Common myeloid progenitor, CD34-positive (primary cell): ENCODE results near the gene SLC22A1.
"Not testable (repeated sequence)": the region's sequence is repeated elsewhere in the genome, so short reads cannot be mapped to it uniquely, and the experiment has no call there.

ENCODE experiments used
- CTCF ChIA-PET: fragments of 350-600 bp; sonication (Branson Sonifier 250); formaldehyde crosslinking; loops from one replicate; lab custom pipeline; 2021; ENCODE audit warnings: antibody characterized with exemption; lab: Charles Lee
- POLR2A ChIA-PET: fragments of 350-600 bp; sonication (Branson Sonifier 250); formaldehyde crosslinking; loops from one replicate; lab custom pipeline; 2021; ENCODE audit warnings: antibody characterized with exemption; lab: Charles Lee
- DNase-seq, 3 donors: peaks; one replicate each; pipeline versions ENCODE4 v3.0.0 to v3.0.0-alpha.2; 2013
- H3K27ac ChIP-seq, 2 experiments: 1 replicate in 1 of 2; 2 replicates in 1 of 2; pipeline ENCODE4 v1.7.0; 2013; ENCODE audit warnings: inconsistent platforms in 2 of 2, low read length in 2 of 2, mild to moderate bottlenecking in 2 of 2, low read depth in 1 of 2, moderate library complexity in 1 of 2; ENCODE audit not compliant: severe bottlenecking in 2 of 2, insufficient read depth in 1 of 2, poor library complexity in 1 of 2
- H3K27me3 ChIP-seq, 5 experiments: replicated peaks in 2 of 5; 1 replicate in 3 of 5; 2 replicates in 2 of 5; pipeline versions ENCODE4 v1.6.1 to v1.7.0; 2013; ENCODE audit warnings: low read length in 4 of 5, mild to moderate bottlenecking in 2 of 5, moderate library complexity in 2 of 5, inconsistent platforms in 1 of 5; ENCODE audit not compliant: insufficient read depth in 5 of 5, control insufficient read depth in 4 of 5
- H3K36me3 ChIP-seq, 4 experiments: 1 replicate in 2 of 4; 2 replicates in 2 of 4; pipeline versions ENCODE4 v1.6.1 to v1.7.0; 2013; ENCODE audit warnings: low read length in 3 of 4, control low read depth in 1 of 4, mild to moderate bottlenecking in 1 of 4; ENCODE audit not compliant: control insufficient read depth in 4 of 4, insufficient read depth in 4 of 4
- H3K4me1 ChIP-seq, 4 experiments: 1 replicate in 3 of 4; 2 replicates in 1 of 4; pipeline versions ENCODE4 v1.6.1 to v1.7.1; 2013; ENCODE audit warnings: low read length in 3 of 4, mild to moderate bottlenecking in 3 of 4, control low read depth in 1 of 4, inconsistent platforms in 1 of 4, moderate library complexity in 1 of 4; ENCODE audit not compliant: control insufficient read depth in 4 of 4, insufficient read depth in 4 of 4; ENCODE audit errors: control extremely low read depth in 1 of 4
- H3K4me3 ChIP-seq, 7 experiments: 1 replicate in 4 of 7; 2 replicates in 3 of 7; pipeline versions ENCODE4 v1.5.1 to v1.7.0; 2013; ENCODE audit warnings: mild to moderate bottlenecking in 7 of 7, low read length in 6 of 7, moderate library complexity in 6 of 7, inconsistent platforms in 2 of 7, low read depth in 2 of 7, control low read depth in 1 of 7; ENCODE audit not compliant: insufficient read depth in 4 of 7, control insufficient read depth in 1 of 7; ENCODE audit errors: extremely low read depth in 1 of 7
- H3K9me3 ChIP-seq, 5 experiments: 1 replicate in 4 of 5; 2 replicates in 1 of 5; pipeline versions ENCODE4 v1.6.1 to v1.7.1; 2013; ENCODE audit warnings: low read length in 4 of 5, mild to moderate bottlenecking in 2 of 5, inconsistent platforms in 1 of 5, low read depth in 1 of 5, moderate library complexity in 1 of 5; ENCODE audit not compliant: control insufficient read depth in 4 of 5, insufficient read depth in 2 of 5; ENCODE audit errors: control extremely low read depth in 1 of 5
- WGBS: methylation state at CpG from one replicate; pipeline ENCODE4 v1.1.5; 2013; ENCODE audit not compliant: insufficient coverage; 5-methylcytosine and 5-hydroxymethylcytosine counted together

SLC22A1 gene

DNA sequence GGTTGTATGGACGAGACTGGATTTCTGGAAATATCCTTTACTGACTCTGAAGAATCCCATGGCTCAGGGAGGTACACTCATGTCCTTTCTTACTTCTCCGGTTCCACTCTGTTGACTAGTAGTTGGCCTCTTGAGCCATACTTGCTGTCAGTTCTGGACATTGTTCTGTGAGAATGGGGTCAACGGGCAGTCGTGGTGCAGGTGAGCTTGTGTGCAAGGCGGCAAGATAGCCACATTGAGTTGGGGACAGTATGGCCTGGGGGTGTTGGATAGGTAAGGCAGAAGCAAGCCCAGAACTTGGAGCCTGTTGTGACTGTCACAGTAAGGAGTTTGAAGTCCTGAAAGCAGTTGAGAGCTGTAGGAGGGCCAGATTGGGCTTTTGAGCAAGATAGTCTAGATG lies 13.5 kb upstream of the SLC22A1 start:
- Histone ChIP-seq H3K36me3 (peaks cover 0 to 11% (median 0%) of the 10 kb centered on the region in 4 experiments), H3K27ac (no peak overlapping the region), H3K4me1 (no peaks in the 10 kb centered on the region), H3K9me3 (no peaks in the 10 kb centered on the region), H3K4me3 (no peak overlapping the region), H3K27me3 (peaks cover 0 to 11% (median 0%) of the 10 kb centered on the region in 5 experiments)
- no peak for DNase-seq
- POLR2A ChIA-PET: no interaction called here
- WGBS: 96% methylated on average over 5 of the region's 5 CpGs
- CTCF ChIA-PET: no interaction called here

DNA sequence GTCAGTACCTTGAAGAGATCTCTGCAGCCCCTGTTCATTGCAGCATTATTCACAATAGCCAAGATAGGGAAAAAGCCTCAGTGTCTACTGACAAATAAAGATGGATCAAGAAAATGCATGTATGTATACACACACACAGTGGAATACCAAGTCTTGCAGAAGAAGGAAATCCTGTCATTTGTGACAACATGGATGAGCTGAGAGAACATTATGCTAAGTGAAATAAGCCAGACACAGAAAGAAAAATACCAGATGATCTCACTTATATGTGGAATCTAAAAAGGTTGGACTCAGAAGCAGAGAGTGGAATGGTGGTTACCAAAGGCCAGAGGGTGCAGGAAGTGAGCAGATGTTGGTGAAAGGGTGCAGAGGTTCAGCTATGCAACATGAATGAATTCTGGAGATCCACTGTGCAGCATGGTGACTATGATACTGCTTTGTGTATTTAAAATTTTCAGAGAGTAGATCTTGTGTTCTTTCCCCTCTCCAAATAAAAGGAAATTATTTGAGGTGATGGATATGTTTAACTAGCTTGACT lies 11.0 kb upstream of the SLC22A1 start:
- no peaks in the 10 kb centered on the region for H3K4me1 ChIP-seq
- H3K36me3 ChIP-seq: no peaks in the 10 kb centered on the region
- no peak for DNase-seq
- no peak overlapping the region for H3K4me3 ChIP-seq
- no peaks in the 10 kb centered on the region for H3K9me3 ChIP-seq
- ChIA-PET POLR2A (interaction anchor here (0.7 kb wide), 1 partner anchor 370 kb away, joined by 4 read pairs; no protein-coding TSS in a partner anchor), CTCF (interaction anchor here (0.6 kb wide), 1 partner anchor 247 kb away, joined by 3 read pairs; no protein-coding TSS in a partner anchor)
- H3K27me3 ChIP-seq: peaks cover 0 to 12% (median 0%) of the 10 kb centered on the region in 5 experiments
- no peak overlapping the region for H3K27ac ChIP-seq

DNA sequence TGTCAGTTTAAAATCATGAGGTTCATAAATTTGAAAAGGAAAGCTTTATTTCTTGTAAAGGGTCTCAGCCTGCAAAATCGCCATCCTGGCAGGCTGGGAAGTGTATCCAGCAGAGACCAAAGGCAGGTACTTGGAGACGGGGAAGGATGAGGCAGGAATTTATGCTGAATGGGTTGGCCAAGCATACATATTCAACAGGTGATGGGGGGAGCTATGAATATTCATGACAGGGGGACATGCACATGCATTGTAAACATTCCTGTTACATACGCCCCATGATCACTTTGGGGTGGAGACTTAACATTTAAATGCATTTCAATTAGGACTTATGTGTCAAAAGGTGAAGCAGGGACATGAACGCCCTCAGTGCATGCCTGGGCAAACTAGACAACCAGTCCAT lies 9.8 kb upstream of the SLC22A1 start:
- Histone ChIP-seq H3K27me3 (peaks cover 0 to 12% (median 0%) of the 10 kb centered on the region in 5 experiments), H3K36me3 (no peaks in the 10 kb centered on the region), H3K4me3 (no peak overlapping the region), H3K27ac (no peak overlapping the region), H3K9me3 (peaks cover 0 to 2% (median 0%) of the 10 kb centered on the region in 5 experiments), H3K4me1 (no peaks in the 10 kb centered on the region)
- 95% methylated on average over 4 of the region's 4 CpGs for WGBS
- POLR2A ChIA-PET: no interaction called here
- CTCF ChIA-PET: no interaction called here
- DNase-seq: no peak

DNA sequence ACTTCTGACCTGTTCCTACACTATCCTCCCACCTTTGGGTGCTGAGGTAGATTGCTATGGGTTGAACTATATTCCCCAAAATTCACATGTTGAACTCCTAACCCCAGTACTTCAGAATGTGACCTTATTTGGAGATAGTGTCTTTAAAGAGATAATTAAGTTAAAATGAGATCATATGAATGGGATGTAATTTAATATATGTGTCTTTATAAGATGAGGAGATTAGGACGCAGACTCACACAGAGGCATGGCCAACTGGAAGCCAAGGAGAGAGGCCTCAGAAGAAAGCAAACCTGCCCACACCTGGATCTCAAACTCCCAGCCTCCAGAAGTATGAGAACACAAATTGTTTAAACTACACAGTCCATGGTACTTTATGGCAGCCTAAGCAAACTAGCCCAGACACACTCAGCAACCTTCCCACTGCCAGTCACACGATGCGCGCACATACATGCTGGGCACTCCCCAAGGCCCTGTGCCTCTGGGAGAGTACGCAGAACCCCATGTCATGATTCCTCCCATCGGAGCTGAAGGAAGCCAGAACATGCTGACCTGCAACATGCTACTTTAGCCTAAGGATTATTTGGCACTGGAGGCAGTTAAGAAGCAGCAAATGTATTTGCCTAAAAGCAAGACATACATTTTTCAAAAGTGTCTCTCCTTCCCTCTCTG lies 8.9 kb upstream of the SLC22A1 start:
- WGBS: 98% methylated on average over 6 of the region's 6 CpGs
- no peaks in the 10 kb centered on the region for H3K4me1 ChIP-seq
- no peak for DNase-seq
- ChIA-PET CTCF (no interaction called here), POLR2A (no interaction called here)
- peaks cover 0 to 6% (median 4%) of the 10 kb centered on the region in 5 experiments for H3K9me3 ChIP-seq
- H3K36me3 ChIP-seq: no peaks in the 10 kb centered on the region
- H3K4me3 ChIP-seq: no peak overlapping the region
- peaks cover 0 to 12% (median 0%) of the 10 kb centered on the region in 5 experiments for H3K27me3 ChIP-seq
- H3K27ac ChIP-seq: no peak overlapping the region

DNA sequence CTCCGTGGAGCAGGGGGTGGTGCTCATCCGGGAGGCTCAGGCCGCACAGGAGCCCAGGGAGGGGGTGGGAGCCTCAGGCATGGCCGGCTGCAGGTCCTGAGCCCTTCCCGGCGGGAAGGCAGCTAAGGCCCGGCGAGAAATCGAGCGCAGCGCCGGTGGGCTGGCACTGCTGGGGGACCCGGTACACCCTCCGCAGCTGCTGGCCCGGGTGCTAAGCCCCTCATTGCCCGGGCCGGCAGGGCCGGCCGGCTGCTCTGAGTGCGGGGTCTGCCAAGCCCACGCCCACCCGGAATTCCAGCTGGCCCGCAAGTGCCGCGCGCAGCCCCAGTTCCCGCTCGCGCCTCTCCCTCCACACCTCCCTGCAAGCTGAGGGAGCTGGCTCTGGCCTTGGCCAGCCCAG lies 7.1 kb upstream of the SLC22A1 start:
- H3K27ac ChIP-seq, DNase-seq, CTCF ChIA-PET, H3K36me3 ChIP-seq, POLR2A ChIA-PET, H3K4me3 ChIP-seq, H3K4me1 ChIP-seq: not testable (repeated sequence)
- WGBS: 94% methylated on average over 6 of the region's 29 CpGs
- peaks cover 0 to 18% (median 8%) of the 10 kb centered on the region in 5 experiments for H3K9me3 ChIP-seq
- H3K27me3 ChIP-seq: peaks cover 0 to 16% (median 0%) of the 10 kb centered on the region in 5 experiments

DNA sequence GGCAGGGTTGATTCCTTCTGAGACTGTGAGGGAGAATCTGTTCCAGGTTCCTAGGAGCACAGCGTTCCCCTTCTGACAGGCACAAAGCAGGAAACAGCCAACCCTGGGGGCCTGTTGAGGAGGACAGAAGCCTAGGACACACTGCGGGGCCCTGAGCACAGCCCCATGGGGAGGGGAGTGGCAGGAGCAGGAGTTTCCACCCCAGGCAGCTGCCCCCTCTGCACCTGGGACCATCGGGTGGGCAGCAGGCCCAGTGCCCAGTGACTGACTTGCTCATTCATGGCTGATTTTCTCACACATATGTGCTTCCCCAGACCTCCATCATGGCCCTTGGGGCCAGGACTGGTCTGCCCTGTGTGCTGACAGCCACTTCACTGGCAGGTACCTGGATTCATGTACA lies 6.2 kb upstream of the SLC22A1 start:
- Histone ChIP-seq H3K36me3 (no peaks in the 10 kb centered on the region), H3K4me1 (no peaks in the 10 kb centered on the region), H3K9me3 (peaks cover 0 to 18% (median 8%) of the 10 kb centered on the region in 5 experiments), H3K27me3 (peaks cover 0 to 15% (median 0%) of the 10 kb centered on the region in 5 experiments), H3K4me3 (no peak overlapping the region), H3K27ac (no peak overlapping the region)
- CTCF ChIA-PET: no interaction called here
- POLR2A ChIA-PET: no interaction called here
- 90% methylated on average over 3 of the region's 3 CpGs for WGBS
- no peak for DNase-seq

DNA sequence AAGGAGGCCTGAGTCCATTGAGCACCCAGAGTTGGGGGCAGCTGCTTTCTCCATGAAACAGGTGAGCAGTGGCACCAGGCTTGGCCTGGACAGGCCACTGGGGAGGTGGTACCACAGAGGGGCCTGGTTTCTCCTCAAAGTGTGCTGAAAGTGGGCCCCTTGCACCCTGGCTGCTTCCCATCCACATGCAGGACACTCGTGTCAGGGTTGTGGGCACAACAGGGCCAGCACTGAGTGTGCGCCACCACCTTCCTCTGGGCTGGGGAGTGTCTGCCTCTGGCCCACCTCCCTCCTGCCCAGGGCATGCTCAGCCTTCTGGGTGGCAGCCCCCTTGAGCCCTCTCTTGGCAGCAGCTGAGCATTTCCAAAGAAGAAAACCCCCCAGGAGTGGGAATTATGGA lies 5.2 kb upstream of the SLC22A1 start:
- H3K27me3 ChIP-seq: peaks cover 0 to 15% (median 2%) of the 10 kb centered on the region in 5 experiments
- H3K4me3 ChIP-seq: no peak overlapping the region
- no peak for DNase-seq
- ChIA-PET POLR2A (no interaction called here), CTCF (interaction anchor here (1.0 kb wide), 1 partner anchor 14 kb away, joined by 3 read pairs; no protein-coding TSS in a partner anchor)
- H3K27ac ChIP-seq: no peak overlapping the region
- 100% methylated on average over 2 of the region's 2 CpGs for WGBS
- peaks cover 0 to 18% (median 8%) of the 10 kb centered on the region in 5 experiments for H3K9me3 ChIP-seq
- H3K36me3 ChIP-seq: no peaks in the 10 kb centered on the region
- H3K4me1 ChIP-seq: no peaks in the 10 kb centered on the region
